ENCODE measurements around the gene DHX35.

- no peak for TF ChIP-seq CTCF (IDR thresholded peaks at IDR 0.05; ENCODE audit: low read depth, low read length)
- TF ChIP-seq POLR2A (IDR thresholded peaks at IDR 0.05; ENCODE audit: extremely low read depth, insufficient read length): no peak
- TF ChIP-seq MYC (IDR thresholded peaks at IDR 0.05; ENCODE audit: low read depth, low read length): no peak
Observed at GRCh38 chr20:38927902-38928578, 34.1 kb upstream of the DHX35 start.

All from NB4 (cell line).